ENCODE measurements around the gene NDN. TPM values are rescaled to one million over a fixed set of nuclear protein-coding genes. Genes with fewer than 3 reads are reported as not detected.

NDN gene
- total and polyA plus RNA-seq, 2 of the 8 experiments (the other 6 are each of a cell fraction or from before 2014, with no cell fraction given) = 29.4 to 39.3 TPM

- Histone ChIP-seq H2AFZ (ENCODE audit: low read length) (no peak overlapping the region), H3K9ac (replicated peaks in 1 of 4; ENCODE audit: extremely low read depth in 1 of 4, low read depth in 3 of 4, low read length in 3 of 4) (no peak overlapping the region), H3K23me2 (ENCODE audit: low read depth, low read length) (peaks cover 2% of the 10 kb centered on the region; the same call in 1 of the 2 replicates), H2BK120ac (replicated peaks; ENCODE audit: low read depth, low read length) (no peak overlapping the region), H3K79me2 (ENCODE audit: control insufficient read depth in 1 of 2, insufficient read depth in 2 of 2, low read length in 2 of 2) (no peaks in the 10 kb centered on the region), H4K20me1 (replicated peaks in 1 of 2; ENCODE audit: control insufficient read depth in 1 of 2, insufficient read depth in 2 of 2, low read length in 2 of 2) (peaks cover 0 to 2% of the 10 kb centered on the region in 2 experiments), H4K5ac (ENCODE audit: insufficient read length, low read depth, low read length) (no peak overlapping the region), H3K18ac (ENCODE audit: extremely low read depth, low read length) (no peak overlapping the region), H3K4me3 (ENCODE audit: extremely low read depth in 1 of 4, insufficient read depth in 2 of 4, low read depth in 3 of 4, low read length in 4 of 4) (no peak overlapping the region), H3K27me3 (replicated peaks in 1 of 4; ENCODE audit: control insufficient read depth in 3 of 4, extremely low read depth in 1 of 4, insufficient read depth in 3 of 4, low read length in 3 of 4) (peaks cover 0 to 3% (median 0%) of the 10 kb centered on the region in 4 experiments; a peak in 1 of 7 replicates), H3K27ac (ENCODE audit: low read depth, low read length) (no peak overlapping the region), H2AK5ac (ENCODE audit: low read depth, low read length) (no peak overlapping the region), H4K91ac (replicated peaks; ENCODE audit: insufficient read length, low read length) (no peak overlapping the region), H3K23ac (ENCODE audit: insufficient read length) (no peak overlapping the region), H2BK12ac (ENCODE audit: low read depth, low read length) (no peak overlapping the region), H3K56ac (replicated peaks; ENCODE audit: insufficient read length, low read depth, low read length) (no peak overlapping the region), H3K4me2 (ENCODE audit: insufficient read depth in 1 of 2, low read depth in 2 of 2, low read length in 2 of 2) (no peak overlapping the region), H3K14ac (ENCODE audit: insufficient read length) (no peak overlapping the region), H3K79me1 (ENCODE audit: low read depth, low read length) (no peaks in the 10 kb centered on the region), H2BK20ac (ENCODE audit: low read length) (no peak overlapping the region), H2BK5ac (ENCODE audit: low read depth, low read length) (no peak overlapping the region), H3K36me3 (ENCODE audit: control insufficient read depth in 2 of 4, insufficient read depth in 4 of 4, low read length in 3 of 4) (no peaks in the 10 kb centered on the region), H2BK15ac (ENCODE audit: low read length) (no peak overlapping the region), H3K4ac (replicated peaks; ENCODE audit: insufficient read length, low read depth, low read length) (no peak overlapping the region), H3K9me3 (ENCODE audit: insufficient read depth in 2 of 2, low read depth in 1 of 2, low read length in 1 of 2) (peaks cover 29 to 79% of the 10 kb centered on the region in 2 experiments), H4K8ac (ENCODE audit: extremely low read depth, insufficient read depth, low read length) (no peak overlapping the region), H3K4me1 (replicated peaks in 1 of 4; ENCODE audit: control insufficient read depth in 3 of 4, insufficient read depth in 4 of 4, low read length in 3 of 4) (0 out of 7 replicates have a peak, but pooled peaks cover 0 to 2% (median 0%) of the 10 kb centered on the region in 4 experiments)
- TF ChIP-seq NANOG (IDR thresholded peaks at IDR 0.05; ENCODE audit: insufficient read depth, low read depth, low read length, poor library complexity, severe bottlenecking) (no peak), CEBPB (IDR thresholded peaks at IDR 0.05; ENCODE audit: low read depth, low read length) (0 out of 2 replicates have a peak, but pooled peaks have one; percentile 20)
- WGBS, 2 experiments (ENCODE audit: extremely low coverage in 1 of 2, insufficient coverage in 1 of 2, insufficient read length in 1 of 2, insufficient replicate concordance in 2 of 2, low coverage in 1 of 2, low lambda C conversion rate in 2 of 2, missing lambda C conversion rate in 1 of 2) = 66% methylated on average over 5 of the region's 5 CpGs; no CpG with 5 or more reads in 1 of the 2 experiments
- ChIA-PET POLR2A (ENCODE audit: partially characterized antibody) (interaction anchor here (0.6 kb wide), 1 partner anchor 196 kb away, joined by 3 read pairs; no protein-coding TSS in a partner anchor), CTCF (ENCODE audit: partially characterized antibody) (interaction anchor here (0.9 kb wide), 1 partner anchor 45 kb away, joined by 3 read pairs; no protein-coding TSS in a partner anchor)
- DNase-seq (ENCODE audit: low read depth in 1 of 2, low spot score in 2 of 2) (peak in 1 of 2 experiments; percentile 45), FAIRE-seq (no peak)
Observed at GRCh38 chr15:23690450-23690852, 3.3 kb upstream of the NDN start.

All from H1 (cell line).